H1 (cell line): ENCODE measurements around the gene GRIPAP1. TPM values are rescaled to one million over a fixed set of nuclear protein-coding genes. Genes with fewer than 3 reads are reported as not detected.
A peak's percentile ranks its signal among the peaks of the same experiment; 100 is the strongest.

Source experiments
- CTCF ChIA-PET: fragments of 300-600 bp; sonication (Branson Sonifier 250); formaldehyde crosslinking; loops from one replicate; lab custom pipeline; 2021; ENCODE audit not compliant: partially characterized antibody; lab: Charles Lee
- POLR2A ChIA-PET: fragments of 300-600 bp; sonication (Branson Sonifier 250); formaldehyde crosslinking; loops from one replicate; lab custom pipeline; 2021; ENCODE audit warnings: inconsistent platforms; ENCODE audit not compliant: partially characterized antibody; lab: Charles Lee
- DNase-seq, 2 experiments: peaks; one replicate each; pipeline versions ENCODE4 v3.0.0 to v3.0.0-alpha.2; 2010 to 2022; ENCODE audit warnings: low spot score in 2 of 2, low read depth in 1 of 2, mixed read lengths in 1 of 2
- FAIRE-seq: peaks from 2 replicates; lab custom pipeline; 2011; peaks lifted over from hg19 to GRCh38; lab: Jason Lieb, UNC
- H2AFZ ChIP-seq: 2 replicates; pipeline ENCODE4 v1.8.1; 2012; ENCODE audit warnings: low read length, inconsistent platforms
- H2AK5ac ChIP-seq: 2 replicates; pipeline ENCODE4 v1.6.1; 2013; ENCODE audit warnings: low read depth, low read length
- H2BK120ac ChIP-seq: replicated peaks from 2 replicates; pipeline ENCODE3; 2013; ENCODE audit warnings: low read depth, low read length, inconsistent platforms
- H2BK12ac ChIP-seq: 2 replicates; pipeline ENCODE4 v1.6.1; 2013; ENCODE audit warnings: low read depth, low read length
- H2BK15ac ChIP-seq: 2 replicates; pipeline ENCODE4 v1.6.1; 2013; ENCODE audit warnings: low read length
- H2BK20ac ChIP-seq: 2 replicates; pipeline ENCODE4 v1.6.1; 2013; ENCODE audit warnings: low read length
- H2BK5ac ChIP-seq: 2 replicates; pipeline ENCODE4 v1.6.1; 2013; ENCODE audit warnings: low read depth, low read length
- H3K14ac ChIP-seq: 2 replicates; pipeline ENCODE4 v1.6.1; 2013; ENCODE audit warnings: inconsistent platforms; ENCODE audit not compliant: insufficient read length
- H3K18ac ChIP-seq: 2 replicates; pipeline ENCODE4 v1.6.1; 2013; ENCODE audit warnings: low read length; ENCODE audit errors: extremely low read depth
- H3K23ac ChIP-seq: 2 replicates; pipeline ENCODE4 v1.6.1; 2013; ENCODE audit warnings: inconsistent platforms; ENCODE audit not compliant: insufficient read length
- H3K23me2 ChIP-seq: 2 replicates; pipeline ENCODE4 v1.6.1; 2013; ENCODE audit warnings: low read depth, low read length
- H3K27ac ChIP-seq: 2 replicates; pipeline ENCODE4 v1.6.1; 2011; ENCODE audit warnings: low read depth, low read length, inconsistent platforms
- H3K27me3 ChIP-seq, 4 experiments: replicated peaks in 1 of 4; 1 replicate in 1 of 4; 2 replicates in 3 of 4; pipeline versions ENCODE4 v1.6.1 to v1.8.1; 2011 to 2013; ENCODE audit warnings: low read length in 3 of 4, mild to moderate bottlenecking in 3 of 4, inconsistent platforms in 2 of 4, mixed read lengths in 2 of 4, moderate library complexity in 1 of 4; ENCODE audit not compliant: control insufficient read depth in 3 of 4, insufficient read depth in 3 of 4; ENCODE audit errors: extremely low read depth in 1 of 4
- H3K36me3 ChIP-seq, 4 experiments: 2 replicates each; pipeline versions ENCODE4 v1.6.1 to v1.8.1; 2011 to 2013; ENCODE audit warnings: mild to moderate bottlenecking in 4 of 4, low read length in 3 of 4, moderate library complexity in 2 of 4, control low read depth in 1 of 4, inconsistent platforms in 1 of 4; ENCODE audit not compliant: insufficient read depth in 4 of 4, control insufficient read depth in 2 of 4
- H3K4ac ChIP-seq: replicated peaks from 2 replicates; pipeline ENCODE3; 2013; ENCODE audit warnings: low read length, low read depth, mixed read lengths, inconsistent platforms; ENCODE audit not compliant: insufficient read length
- H3K4me1 ChIP-seq, 4 experiments: replicated peaks in 1 of 4; 1 replicate in 1 of 4; 2 replicates in 3 of 4; pipeline versions ENCODE4 v1.6.1 to v1.8.1; 2011 to 2013; ENCODE audit warnings: low read length in 3 of 4, inconsistent platforms in 2 of 4, mixed read lengths in 1 of 4; ENCODE audit not compliant: insufficient read depth in 4 of 4, control insufficient read depth in 3 of 4
- H3K4me2 ChIP-seq, 2 experiments: 2 replicates each; pipeline versions ENCODE4 v1.6.1 to v1.8.1; 2011 to 2013; ENCODE audit warnings: low read depth in 2 of 2, low read length in 2 of 2, control low read depth in 1 of 2, inconsistent platforms in 1 of 2, mild to moderate bottlenecking in 1 of 2; ENCODE audit not compliant: insufficient read depth in 1 of 2
- H3K4me3 ChIP-seq, 4 experiments: fragments of 200-600, 300-600 bp in 1 of 4; sonication (generic), shearing (Covaris generic), sonication (Bioruptor Twin) in 1 of 4; 2 replicates each; pipeline versions ENCODE4 v1.5.1 to v1.8.1; 2011 to 2016; ENCODE audit warnings: low read length in 4 of 4, low read depth in 3 of 4, control low read depth in 2 of 4, inconsistent platforms in 2 of 4, mild to moderate bottlenecking in 2 of 4, mixed read lengths in 1 of 4, moderate library complexity in 1 of 4; ENCODE audit not compliant: insufficient read depth in 2 of 4; ENCODE audit errors: extremely low read depth in 1 of 4
- H3K56ac ChIP-seq: replicated peaks from 2 replicates; pipeline ENCODE3; 2013; ENCODE audit warnings: low read depth, mild to moderate bottlenecking, mixed read lengths, low read length, inconsistent platforms; ENCODE audit not compliant: insufficient read length
- H3K79me1 ChIP-seq: 2 replicates; pipeline ENCODE4 v1.6.1; 2013; ENCODE audit warnings: low read depth, low read length, control low read depth
- H3K79me2 ChIP-seq, 2 experiments: 2 replicates each; pipeline versions ENCODE4 v1.6.1 to v1.8.1; 2012 to 2013; ENCODE audit warnings: low read length in 2 of 2, mild to moderate bottlenecking in 2 of 2, inconsistent platforms in 1 of 2; ENCODE audit not compliant: insufficient read depth in 2 of 2, control insufficient read depth in 1 of 2
- H3K9ac ChIP-seq, 4 experiments: replicated peaks in 1 of 4; 1 replicate in 1 of 4; 2 replicates in 3 of 4; pipeline versions ENCODE4 v1.6.1 to v1.8.1; 2011 to 2013; ENCODE audit warnings: low read depth in 3 of 4, low read length in 3 of 4, control low read depth in 2 of 4, mild to moderate bottlenecking in 2 of 4, moderate library complexity in 2 of 4, inconsistent platforms in 1 of 4; ENCODE audit errors: extremely low read depth in 1 of 4
- H3K9me3 ChIP-seq, 2 experiments: 2 replicates each; pipeline versions ENCODE4 v1.6.1 to v1.8.1; 2012 to 2013; ENCODE audit warnings: mild to moderate bottlenecking in 2 of 2, moderate library complexity in 2 of 2, control low read depth in 1 of 2, inconsistent platforms in 1 of 2, low read depth in 1 of 2, low read length in 1 of 2, mixed read lengths in 1 of 2; ENCODE audit not compliant: insufficient read depth in 2 of 2
- H4K20me1 ChIP-seq, 2 experiments: replicated peaks in 1 of 2; 2 replicates each; pipeline versions ENCODE3 to v1.8.1; 2011 to 2013; ENCODE audit warnings: inconsistent platforms in 2 of 2, low read length in 2 of 2, mild to moderate bottlenecking in 1 of 2; ENCODE audit not compliant: insufficient read depth in 2 of 2, control insufficient read depth in 1 of 2
- H4K5ac ChIP-seq: 2 replicates; pipeline ENCODE4 v1.6.1; 2013; ENCODE audit warnings: low read length, low read depth, mixed read lengths, inconsistent platforms; ENCODE audit not compliant: insufficient read length
- H4K8ac ChIP-seq: 2 replicates; pipeline ENCODE4 v1.8.0; 2013; ENCODE audit warnings: mild to moderate bottlenecking, moderate library complexity, low read length, inconsistent platforms; ENCODE audit not compliant: insufficient read depth; ENCODE audit errors: extremely low read depth
- H4K91ac ChIP-seq: replicated peaks from 2 replicates; pipeline ENCODE3; 2013; ENCODE audit warnings: low read length, mixed read lengths, inconsistent platforms; ENCODE audit not compliant: insufficient read length
- ATF3 ChIP-seq: IDR thresholded peaks from 2 replicates; pipeline ENCODE4 v1.6.1; 2011; ENCODE audit warnings: low read depth, mild to moderate bottlenecking, low read length; ENCODE audit not compliant: insufficient read depth
- HDAC2 ChIP-seq, 2 experiments: fragments of 300-600 bp in 1 of 2; sonication (generic) in 1 of 2; IDR thresholded peaks; 2 replicates each; pipeline ENCODE4 v1.6.1; 2011 to 2012; ENCODE audit warnings: low read depth in 2 of 2, low read length in 2 of 2, mild to moderate bottlenecking in 2 of 2, moderate library complexity in 2 of 2, borderline replicate concordance in 1 of 2, inconsistent platforms in 1 of 2
- HDAC6 ChIP-seq: IDR thresholded peaks from one replicate; pipeline ENCODE4 v1.7.1; 2012; ENCODE audit warnings: low read depth, mild to moderate bottlenecking, inconsistent platforms, low read length, moderate library complexity
- SUZ12 ChIP-seq: fragments of 200-600 bp; sonication (generic); IDR thresholded peaks from 2 replicates; pipeline ENCODE4 v1.6.1; 2012; ENCODE audit warnings: mild to moderate bottlenecking, inconsistent platforms, low read length, moderate library complexity, mixed read lengths
- TBP ChIP-seq: IDR thresholded peaks from 2 replicates; pipeline ENCODE4 v1.6.1; 2011; ENCODE audit warnings: low read depth, low read length, improper control_type of control experiment
- WGBS, 2 experiments: shearing (Covaris generic) in 1 of 2; methylation state at CpG; one replicate each; pipeline versions ENCODE4 v1.1.6 to v1.1.7; 2013 to 2015; ENCODE audit warnings: low lambda C conversion rate in 2 of 2, mixed read lengths in 2 of 2, inconsistent platforms in 1 of 2, low coverage in 1 of 2, missing lambda C conversion rate in 1 of 2; ENCODE audit not compliant: insufficient replicate concordance in 2 of 2, insufficient coverage in 1 of 2, insufficient read length in 1 of 2; ENCODE audit errors: extremely low coverage in 1 of 2, missing lambda C conversion rate in 1 of 2; 5-methylcytosine and 5-hydroxymethylcytosine counted together
- polyA plus RNA-seq, 7 experiments: library from polyadenylated mRNA; depleted of rRNA in 3 of 7; stranded (reverse) in 5 of 7; unstranded in 2 of 7; fragments of >200 nt in 5 of 7; fragments of 200-250 nt in 2 of 7; gene quantifications; 1 replicate in 5 of 7; 2 replicates in 1 of 7; 4 replicates in 1 of 7; pipeline versions ENCODE4 v1.2.1 to v1.2.3, GENCODE V29; 2011 to 2013; ENCODE audit warnings: missing spikeins in 2 of 7, mixed read lengths in 2 of 7
- total RNA-seq: library from RNA; stranded (reverse); fragmentation: NEBNext Ultra II Directional; extraction: Animal tissue kit (Norgen Biotek cat#: 25700); gene quantifications from 2 replicates; pipeline ENCODE4 v1.2.1, GENCODE V29; 2021
- TF ChIP-seq, protein P1 (sequence below), 3 experiments: IDR thresholded peaks; 1 replicate in 2 of 3; 2 replicates in 1 of 3; pipeline versions ENCODE4 v1.5.1 to v1.6.1; 2011; ENCODE audit warnings: low read length in 3 of 3, mild to moderate bottlenecking in 3 of 3, inconsistent platforms in 2 of 3, low read depth in 1 of 3, moderate library complexity in 1 of 3; ENCODE audit not compliant: insufficient read depth in 1 of 3; ENCODE audit errors: control extremely low read depth in 1 of 3

Gene GRIPAP1
- total and polyA plus RNA-seq, 2 of the 8 experiments (the other 6 are each of a cell fraction or from before 2014, with no cell fraction given), result 21.6 to 55.9 TPM

GRCh38 chrX:48972220-48973164 is 29.6 kb downstream of the GRIPAP1 start:
- 48% methylated on average over 7 of the region's 13 CpGs; no CpG with 5 or more reads in 1 of the 2 experiments for WGBS, 2 experiments
- H4K8ac ChIP-seq, result peak overlapping the region; percentile 62; the same call in 1 of the 2 replicates
- H4K20me1 ChIP-seq, result peaks cover 2 to 4% of the 10 kb centered on the region in 2 experiments
- FAIRE-seq (peak; percentile 98), DNase-seq (peak in 1 of 2 experiments; percentile 54)
- no peaks in the 10 kb centered on the region for H3K79me2 ChIP-seq
- no peaks in the 10 kb centered on the region for H3K9me3 ChIP-seq
- H3K56ac ChIP-seq, result no peak overlapping the region
- peak overlapping the region; percentile 39 to 70 (median 50) for H3K4me3 ChIP-seq
- no peak overlapping the region for H4K91ac ChIP-seq
- POLR2A ChIA-PET, result interaction anchor here (0.7 to 9.0 kb wide), 19 partner anchors 10 to 132 kb away, joined by 3 to 70 read pairs (median 7); partner anchors contain the start of genes GRIPAP1, OTUD5, PQBP1 and SLC35A2
- peak overlapping the region; percentile 58 to 71 for H3K4me2 ChIP-seq
- H2BK15ac ChIP-seq, result no peak overlapping the region
- H3K27ac ChIP-seq, result no peak overlapping the region; the same call in 1 of the 2 replicates
- peak overlapping the region in 1 of 4 experiments; percentile 7; a peak in 2 of 7 replicates for H3K9ac ChIP-seq
- H3K14ac ChIP-seq, result no peak overlapping the region
- peaks cover 0 to 3% (median 0%) of the 10 kb centered on the region in 4 experiments; a peak in 1 of 7 replicates for H3K4me1 ChIP-seq
- peaks cover 2 to 20% (median 12%) of the 10 kb centered on the region in 4 experiments; a peak in 5 of 8 replicates for H3K36me3 ChIP-seq
- H3K4ac ChIP-seq, result no peak overlapping the region
- H3K23me2 ChIP-seq, result peaks cover 4% of the 10 kb centered on the region; the same call in 1 of the 2 replicates
- H2BK12ac ChIP-seq, result no peak overlapping the region
- H2BK120ac ChIP-seq, result no peak overlapping the region
- no peaks in the 10 kb centered on the region for H3K27me3 ChIP-seq
- CTCF ChIA-PET, result interaction anchor here (1.0 to 2.5 kb wide), 14 partner anchors 10 to 185 kb away, joined by 3 to 15 read pairs (median 3); no protein-coding TSS in a partner anchor
- no peak overlapping the region for H4K5ac ChIP-seq
- H3K23ac ChIP-seq, result no peak overlapping the region
- no peak overlapping the region for H2BK5ac ChIP-seq
- no peak overlapping the region for H3K18ac ChIP-seq
- no peaks in the 10 kb centered on the region for H3K79me1 ChIP-seq
- no peak overlapping the region for H2AK5ac ChIP-seq
- no peak overlapping the region for H2AFZ ChIP-seq
- H2BK20ac ChIP-seq, result no peak overlapping the region
- TF ChIP-seq TBP (0 out of 2 replicates have a peak, but pooled peaks have one; percentile 8), SUZ12 (no peak), HDAC6 (no peak), ATF3 (no peak), HDAC2 (IDR thresholded peaks at IDR 0.05; ENCODE audit: borderline replicate concordance in 1 of 2, low read depth in 2 of 2, low read length in 2 of 2) (no peak)
- TF ChIP-seq, protein P1, sequence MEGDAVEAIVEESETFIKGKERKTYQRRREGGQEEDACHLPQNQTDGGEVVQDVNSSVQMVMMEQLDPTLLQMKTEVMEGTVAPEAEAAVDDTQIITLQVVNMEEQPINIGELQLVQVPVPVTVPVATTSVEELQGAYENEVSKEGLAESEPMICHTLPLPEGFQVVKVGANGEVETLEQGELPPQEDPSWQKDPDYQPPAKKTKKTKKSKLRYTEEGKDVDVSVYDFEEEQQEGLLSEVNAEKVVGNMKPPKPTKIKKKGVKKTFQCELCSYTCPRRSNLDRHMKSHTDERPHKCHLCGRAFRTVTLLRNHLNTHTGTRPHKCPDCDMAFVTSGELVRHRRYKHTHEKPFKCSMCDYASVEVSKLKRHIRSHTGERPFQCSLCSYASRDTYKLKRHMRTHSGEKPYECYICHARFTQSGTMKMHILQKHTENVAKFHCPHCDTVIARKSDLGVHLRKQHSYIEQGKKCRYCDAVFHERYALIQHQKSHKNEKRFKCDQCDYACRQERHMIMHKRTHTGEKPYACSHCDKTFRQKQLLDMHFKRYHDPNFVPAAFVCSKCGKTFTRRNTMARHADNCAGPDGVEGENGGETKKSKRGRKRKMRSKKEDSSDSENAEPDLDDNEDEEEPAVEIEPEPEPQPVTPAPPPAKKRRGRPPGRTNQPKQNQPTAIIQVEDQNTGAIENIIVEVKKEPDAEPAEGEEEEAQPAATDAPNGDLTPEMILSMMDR (IDR thresholded peaks at IDR 0.05; ENCODE audit: control extremely low read depth in 1 of 3, insufficient read depth in 1 of 3, low read depth in 1 of 3, low read length in 3 of 3), result peak in 2 of 3 experiments; percentile 39 to 70; a peak in 3 of 4 replicates
